H9 (cell line): ENCODE measurements around the gene PERM1. TPM values are rescaled to one million over a fixed set of nuclear protein-coding genes. Genes with fewer than 3 reads are reported as not detected.

Experiments used
- DNase-seq: peaks from one replicate; pipeline ENCODE4 v3.0.0-alpha.2; 2017
- H2AFZ ChIP-seq: one replicate; pipeline ENCODE4 v1.6.1; 2013; ENCODE audit warnings: mild to moderate bottlenecking, low read length, control low read depth, moderate library complexity
- H2AK5ac ChIP-seq: 2 replicates; pipeline ENCODE4 v1.6.1; 2013; ENCODE audit warnings: low read length, control low read depth, mixed read lengths; ENCODE audit not compliant: insufficient read length
- H2BK120ac ChIP-seq: one replicate; pipeline ENCODE4 v1.6.1; 2013; ENCODE audit warnings: low read depth, mild to moderate bottlenecking, low read length, control low read depth, inconsistent platforms; ENCODE audit not compliant: poor library complexity, severe bottlenecking
- H2BK12ac ChIP-seq: 2 replicates; pipeline ENCODE4 v1.6.1; 2013; ENCODE audit warnings: low read length, control low read depth, mixed read lengths, low read depth; ENCODE audit not compliant: insufficient read length
- H2BK15ac ChIP-seq: 2 replicates; pipeline ENCODE4 v1.6.1; 2013; ENCODE audit warnings: low read depth, low read length, control low read depth
- H2BK20ac ChIP-seq: one replicate; pipeline ENCODE4 v1.6.1; 2013; ENCODE audit warnings: low read depth, mild to moderate bottlenecking, low read length, control low read depth, inconsistent platforms; ENCODE audit not compliant: poor library complexity, severe bottlenecking
- H2BK5ac ChIP-seq: 2 replicates; pipeline ENCODE4 v1.6.1; 2013; ENCODE audit warnings: low read length, control low read depth, mixed read lengths; ENCODE audit not compliant: insufficient read length
- H3K14ac ChIP-seq: 2 replicates; pipeline ENCODE4 v1.6.1; 2013; ENCODE audit warnings: low read length, control low read depth; ENCODE audit not compliant: insufficient read depth
- H3K18ac ChIP-seq: 2 replicates; pipeline ENCODE4 v1.6.1; 2013; ENCODE audit warnings: low read depth, mild to moderate bottlenecking, mixed read lengths, low read length, control low read depth; ENCODE audit not compliant: insufficient read length
- H3K23ac ChIP-seq: 2 replicates; pipeline ENCODE4 v1.6.1; 2013; ENCODE audit warnings: low read length, control low read depth, mixed read lengths, low read depth; ENCODE audit not compliant: insufficient read length
- H3K23me2 ChIP-seq: 2 replicates; pipeline ENCODE4 v1.6.1; 2013; ENCODE audit warnings: low read depth, mild to moderate bottlenecking, mixed read lengths, low read length, control low read depth; ENCODE audit not compliant: insufficient read length, poor library complexity, severe bottlenecking
- H3K27ac ChIP-seq: 2 replicates; pipeline ENCODE4 v1.5.1; 2013; ENCODE audit warnings: low read length, control low read depth, mixed read lengths, low read depth; ENCODE audit not compliant: insufficient read length
- H3K27me3 ChIP-seq: 2 replicates; pipeline ENCODE4 v1.6.1; 2013; ENCODE audit warnings: low read length, control low read depth, inconsistent platforms; ENCODE audit not compliant: insufficient read depth
- H3K4ac ChIP-seq: 2 replicates; pipeline ENCODE4 v1.6.1; 2013; ENCODE audit warnings: low read depth, mild to moderate bottlenecking, control low read depth, inconsistent platforms, low read length, moderate library complexity
- H3K4me1 ChIP-seq: 2 replicates; pipeline ENCODE4 v1.6.1; 2013; ENCODE audit warnings: low read length, control low read depth, inconsistent platforms; ENCODE audit not compliant: insufficient read depth
- H3K4me2 ChIP-seq: 2 replicates; pipeline ENCODE4 v1.6.1; 2013; ENCODE audit warnings: low read length, control low read depth, mixed read lengths; ENCODE audit not compliant: insufficient read length, insufficient read depth
- H3K56ac ChIP-seq: 2 replicates; pipeline ENCODE4 v1.6.1; 2013; ENCODE audit warnings: low read depth, mild to moderate bottlenecking, mixed read lengths, low read length, control low read depth; ENCODE audit not compliant: insufficient read length
- H3K79me1 ChIP-seq: 2 replicates; pipeline ENCODE4 v1.6.1; 2013; ENCODE audit warnings: low read depth, mild to moderate bottlenecking, moderate library complexity, low read length, control low read depth, inconsistent platforms; ENCODE audit not compliant: insufficient read depth, poor library complexity, severe bottlenecking
- H3K79me2 ChIP-seq: 2 replicates; pipeline ENCODE4 v1.6.1; 2013; ENCODE audit warnings: low read length, control low read depth, inconsistent platforms; ENCODE audit not compliant: insufficient read depth
- H3K9ac ChIP-seq: 2 replicates; pipeline ENCODE4 v1.6.1; 2013; ENCODE audit warnings: low read length, control low read depth, mixed read lengths; ENCODE audit not compliant: insufficient read length; ENCODE audit errors: extremely low read depth
- H3K9me3 ChIP-seq: one replicate; pipeline ENCODE4 v1.6.1; 2013; ENCODE audit warnings: low read depth, low read length, inconsistent platforms; ENCODE audit not compliant: control insufficient read depth
- H3T11ph ChIP-seq: one replicate; pipeline ENCODE4 v1.6.1; 2013; ENCODE audit warnings: mild to moderate bottlenecking, low read length, control low read depth, inconsistent platforms
- H4K20me1 ChIP-seq: one replicate; pipeline ENCODE4 v1.6.1; 2013; ENCODE audit not compliant: control insufficient read depth, insufficient read length, insufficient read depth
- H4K5ac ChIP-seq: 2 replicates; pipeline ENCODE4 v1.6.1; 2013; ENCODE audit warnings: low read depth, mild to moderate bottlenecking, mixed read lengths, low read length, control low read depth; ENCODE audit not compliant: insufficient read length
- H4K8ac ChIP-seq: replicated peaks from 2 replicates; pipeline ENCODE4 v1.6.1; 2013; ENCODE audit warnings: low read length, control low read depth, mixed read lengths, low read depth; ENCODE audit not compliant: insufficient read length
- H4K91ac ChIP-seq: 2 replicates; pipeline ENCODE4 v1.6.1; 2013; ENCODE audit warnings: low read depth, mild to moderate bottlenecking, moderate library complexity, mixed read lengths, low read length, control low read depth; ENCODE audit not compliant: insufficient read length
- H3K27ac Mint-ChIP-seq, 3 experiments: 2 replicates in 2 of 3; 3 replicates in 1 of 3; pipeline ENCODE4 v1.8.0; 2020 to 2021; ENCODE audit warnings: mixed read lengths in 3 of 3, mild to moderate bottlenecking in 1 of 3, moderate library complexity in 1 of 3
- H3K27me3 Mint-ChIP-seq: 2 replicates; pipeline ENCODE4 v1.8.0; 2021; ENCODE audit warnings: low read depth, mild to moderate bottlenecking, moderate library complexity, mixed read lengths
- H3K36me3 Mint-ChIP-seq, 3 experiments: 2 replicates in 2 of 3; 3 replicates in 1 of 3; pipeline ENCODE4 v1.8.0; 2020 to 2021; ENCODE audit warnings: low read depth in 3 of 3, mixed read lengths in 3 of 3; ENCODE audit not compliant: insufficient read depth in 1 of 3
- H3K4me1 Mint-ChIP-seq, 2 experiments: 2 replicates each; pipeline ENCODE4 v1.8.0; 2020; ENCODE audit warnings: mixed read lengths in 2 of 2
- H3K4me3 Mint-ChIP-seq, 2 experiments: 2 replicates in 1 of 2; 3 replicates in 1 of 2; pipeline ENCODE4 v1.8.0; 2020 to 2021; ENCODE audit warnings: mild to moderate bottlenecking in 2 of 2, mixed read lengths in 2 of 2, moderate library complexity in 1 of 2
- H3K9me3 Mint-ChIP-seq, 2 experiments: 2 replicates in 1 of 2; 3 replicates in 1 of 2; pipeline ENCODE4 v1.8.0; 2020; ENCODE audit warnings: mild to moderate bottlenecking in 2 of 2, mixed read lengths in 2 of 2, moderate library complexity in 1 of 2
- CTCF ChIP-seq: fragments of 200-600 bp; sonication (generic); conservative IDR thresholded peaks from 3 replicates; pipeline ENCODE4 v1.8.0; 2021; ENCODE audit warnings: antibody characterized with exemption, mild to moderate bottlenecking
- WGBS: extraction: QIAGEN DNeasy Blood & Tissue Kit; methylation state at CpG from one replicate; pipeline ENCODE4 v1.1.7; 2013; ENCODE audit warnings: missing lambda C conversion rate, low lambda C conversion rate, mixed read lengths; ENCODE audit not compliant: insufficient read length; ENCODE audit errors: extremely low coverage; 5-methylcytosine and 5-hydroxymethylcytosine counted together
- total RNA-seq: library from RNA; stranded (reverse); gene quantifications from 2 replicates; pipeline ENCODE4 v1.2.1, GENCODE V29; 2021

PERM1 gene
- total RNA-seq, 1 experiment from 2014 or later, result not detected

- no peak overlapping the region for H2BK5ac ChIP-seq
- DNase-seq, result no peak
- no peak overlapping the region; the same call in 1 of the 2 replicates for H3K14ac ChIP-seq
- Mint-ChIP-seq H3K27me3 (peaks cover 85% of the 10 kb centered on the region), H3K9me3 (peaks cover 0 to 2% of the 10 kb centered on the region in 2 experiments; a peak in 1 of 5 replicates), H3K4me1 (peaks cover 9 to 49% of the 10 kb centered on the region in 2 experiments), H3K36me3 (peaks cover 0 to 3% (median 2%) of the 10 kb centered on the region in 3 experiments; a peak in 2 of 7 replicates), H3K4me3 (peak overlapping the region; percentile 6 to 72; a peak in 4 of 5 replicates), H3K27ac (no peak overlapping the region)
- no peak overlapping the region for H3K4ac ChIP-seq
- no peak overlapping the region for H4K8ac ChIP-seq
- H2AFZ ChIP-seq, result no peak overlapping the region
- no peaks in the 10 kb centered on the region for H3K79me2 ChIP-seq
- no peak overlapping the region for H2AK5ac ChIP-seq
- no peak overlapping the region for H3K56ac ChIP-seq
- no peak overlapping the region for H2BK12ac ChIP-seq
- no peak overlapping the region for H2BK20ac ChIP-seq
- no peak overlapping the region for H3K9ac ChIP-seq
- H3K27me3 ChIP-seq, result peaks cover 60% of the 10 kb centered on the region
- H3K4me2 ChIP-seq, result no peak overlapping the region
- H3K4me1 ChIP-seq, result no peaks in the 10 kb centered on the region
- no peak overlapping the region for H2BK120ac ChIP-seq
- H3K18ac ChIP-seq, result no peak overlapping the region
- H4K5ac ChIP-seq, result no peak overlapping the region
- H3K27ac ChIP-seq, result no peak overlapping the region
- TF ChIP-seq CTCF, result no peak
- no peak overlapping the region for H3K23ac ChIP-seq
- WGBS, result no CpG with 5 or more reads among the region's 37 CpGs
- no peaks in the 10 kb centered on the region for H4K20me1 ChIP-seq
- H3K79me1 ChIP-seq, result no peaks in the 10 kb centered on the region
- no peak overlapping the region for H2BK15ac ChIP-seq
- no peaks in the 10 kb centered on the region for H3K9me3 ChIP-seq
- no peak overlapping the region for H4K91ac ChIP-seq
- H3K23me2 ChIP-seq, result no peaks in the 10 kb centered on the region
- no peak overlapping the region for H3T11ph ChIP-seq
Observed at GRCh38 chr1:934991-935750, 46.7 kb downstream of the PERM1 start.
